Neuronal stem cell (in vitro differentiated cells): ENCODE results near the gene AFF4.
"Not testable (repeated sequence)": the region's sequence is repeated elsewhere in the genome, so short reads cannot be mapped to it uniquely, and the experiment has no call there.

Experiments used
- DNase-seq: peaks from one replicate; pipeline ENCODE4 v3.0.0-alpha.2; 2013; ENCODE audit warnings: low spot score
- H2AFZ ChIP-seq: one replicate; pipeline ENCODE4 v1.6.1; 2013; ENCODE audit warnings: mild to moderate bottlenecking, low read length, inconsistent platforms
- H2AK5ac ChIP-seq: 2 replicates; pipeline ENCODE4 v1.6.1; 2013; ENCODE audit warnings: low read depth, mild to moderate bottlenecking, inconsistent platforms, low read length, moderate library complexity, mixed read lengths
- H2BK120ac ChIP-seq: 2 replicates; pipeline ENCODE4 v1.6.1; 2013; ENCODE audit warnings: low read depth, mild to moderate bottlenecking, inconsistent platforms, low read length, moderate library complexity, mixed read lengths
- H2BK12ac ChIP-seq: one replicate; pipeline ENCODE4 v1.6.1; 2013; ENCODE audit warnings: low read length, inconsistent platforms
- H2BK15ac ChIP-seq: 2 replicates; pipeline ENCODE4 v1.6.1; 2013; ENCODE audit warnings: mild to moderate bottlenecking, low read length, inconsistent platforms, mixed read lengths
- H2BK5ac ChIP-seq: one replicate; pipeline ENCODE4 v1.6.1; 2013; ENCODE audit warnings: inconsistent platforms, mild to moderate bottlenecking, low read length, moderate library complexity
- H3K14ac ChIP-seq: one replicate; pipeline ENCODE4 v1.6.1; 2013; ENCODE audit warnings: low read length, inconsistent platforms
- H3K18ac ChIP-seq: 2 replicates; pipeline ENCODE4 v1.6.1; 2013; ENCODE audit warnings: low read length, inconsistent platforms
- H3K23ac ChIP-seq: 2 replicates; pipeline ENCODE4 v1.6.1; 2013; ENCODE audit warnings: low read depth, mild to moderate bottlenecking, mixed read lengths, low read length, inconsistent platforms; ENCODE audit not compliant: poor library complexity
- H3K27ac ChIP-seq: replicated peaks from 3 replicates; pipeline ENCODE4 v1.5.1; 2013; ENCODE audit warnings: low read length, inconsistent platforms
- H3K27me3 ChIP-seq, 3 experiments: 2 replicates each; pipeline ENCODE4 v1.6.1; 2013; ENCODE audit warnings: low read length in 3 of 3, mild to moderate bottlenecking in 2 of 3, inconsistent platforms in 1 of 3, low read depth in 1 of 3, mixed read lengths in 1 of 3, moderate library complexity in 1 of 3; ENCODE audit not compliant: control insufficient read depth in 3 of 3, insufficient read depth in 3 of 3
- H3K36me3 ChIP-seq, 2 donors: replicated peaks in 1 of 2; 2 replicates each; pipeline ENCODE4 v1.6.1; 2013; ENCODE audit warnings: low read length in 2 of 2; ENCODE audit not compliant: control insufficient read depth in 2 of 2, insufficient read depth in 2 of 2
- H3K4ac ChIP-seq: 2 replicates; pipeline ENCODE4 v1.6.1; 2013; ENCODE audit warnings: inconsistent platforms, mild to moderate bottlenecking, low read length, moderate library complexity
- H3K4me1 ChIP-seq, 2 donors: 1 replicate in 1 of 2; 2 replicates in 1 of 2; pipeline ENCODE4 v1.6.1; 2013; ENCODE audit warnings: low read length in 2 of 2, low read depth in 1 of 2; ENCODE audit not compliant: control insufficient read depth in 2 of 2, insufficient read depth in 1 of 2
- H3K4me2 ChIP-seq: one replicate; pipeline ENCODE4 v1.6.1; 2013; ENCODE audit warnings: mild to moderate bottlenecking, low read length, inconsistent platforms; ENCODE audit not compliant: insufficient read depth, poor library complexity, severe bottlenecking
- H3K4me3 ChIP-seq, 2 donors: 2 replicates each; pipeline ENCODE4 v1.5.1; 2013; ENCODE audit warnings: low read length in 2 of 2, mild to moderate bottlenecking in 2 of 2, inconsistent platforms in 1 of 2, moderate library complexity in 1 of 2
- H3K79me1 ChIP-seq: one replicate; pipeline ENCODE4 v1.6.1; 2013; ENCODE audit warnings: low read depth, mild to moderate bottlenecking, inconsistent platforms, low read length, moderate library complexity
- H3K9ac ChIP-seq: one replicate; pipeline ENCODE4 v1.6.1; 2013; ENCODE audit warnings: mild to moderate bottlenecking, low read depth, low read length, inconsistent platforms; ENCODE audit not compliant: poor library complexity
- H3K9me3 ChIP-seq, 2 donors: replicated peaks in 1 of 2; 2 replicates each; pipeline versions ENCODE3 to v1.6.1; 2013; ENCODE audit warnings: low read length in 2 of 2, mild to moderate bottlenecking in 2 of 2, inconsistent platforms in 1 of 2, low read depth in 1 of 2, mixed read lengths in 1 of 2, moderate library complexity in 1 of 2; ENCODE audit not compliant: control insufficient read depth in 2 of 2, insufficient read depth in 1 of 2
- H4K8ac ChIP-seq: one replicate; pipeline ENCODE4 v1.6.1; 2013; ENCODE audit warnings: low read depth, mild to moderate bottlenecking, inconsistent platforms, low read length, moderate library complexity
- H4K91ac ChIP-seq: one replicate; pipeline ENCODE4 v1.6.1; 2013; ENCODE audit warnings: low read length, low read depth, mild to moderate bottlenecking, inconsistent platforms; ENCODE audit not compliant: poor library complexity
- WGBS, 2 donors: extraction: QIAGEN DNeasy Blood & Tissue Kit; methylation state at CpG; one replicate each; pipeline ENCODE4 v1.1.7; 2013; ENCODE audit warnings: missing lambda C conversion rate in 2 of 2, mixed read lengths in 1 of 2; ENCODE audit not compliant: insufficient read length in 2 of 2, insufficient replicate concordance in 1 of 2; ENCODE audit errors: extremely low coverage in 2 of 2; 5-methylcytosine and 5-hydroxymethylcytosine counted together

AFF4 gene

GRCh38 chr5:132998556-132998955, 35.1 kb upstream of the AFF4 start:
- Histone ChIP-seq H3K9ac (no peak overlapping the region), H2BK15ac (no peak overlapping the region), H3K79me1 (no peaks in the 10 kb centered on the region), H2BK5ac (no peak overlapping the region), H2BK12ac (no peak overlapping the region), H3K4me3 (no peak overlapping the region), H3K4me2 (no peak overlapping the region), H3K23ac (no peak overlapping the region), H3K14ac (no peak overlapping the region), H2AFZ (no peak overlapping the region), H4K91ac (no peak overlapping the region), H2AK5ac (no peak overlapping the region), H3K36me3 (peaks cover 4 to 47% of the 10 kb centered on the region in 2 donors), H3K4ac (no peak overlapping the region), H2BK120ac (no peak overlapping the region), H3K9me3 (no peaks in the 10 kb centered on the region), H3K4me1 (no peaks in the 10 kb centered on the region), H3K27me3 (no peaks in the 10 kb centered on the region), H4K8ac (no peak overlapping the region), H3K27ac (no peak overlapping the region), H3K18ac (no peak overlapping the region)
- DNase-seq: no peak
- WGBS, 2 donors: no CpG with 5 or more reads among the region's 2 CpGs

DNA sequence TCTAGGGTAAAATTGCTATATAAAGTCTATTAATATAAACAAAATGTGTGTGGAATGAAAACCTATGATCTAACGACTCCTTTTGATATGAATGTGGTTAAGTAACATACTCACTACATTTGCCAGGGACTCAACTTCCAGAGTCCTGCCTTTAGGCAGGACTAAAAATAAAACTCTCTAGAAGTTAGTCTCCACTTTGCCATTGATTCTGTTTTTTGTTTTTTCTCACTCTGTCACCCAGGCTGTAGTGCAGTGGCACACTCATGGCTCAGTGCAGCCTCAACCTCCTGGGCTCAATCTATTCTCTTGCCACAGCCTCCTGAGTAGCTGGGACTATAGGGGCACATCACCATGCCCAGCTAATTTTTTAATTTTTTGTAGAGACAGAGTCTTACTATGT, 32.9 kb upstream of the AFF4 start:
- H2BK12ac ChIP-seq: no peak overlapping the region
- peaks cover 2 to 29% of the 10 kb centered on the region in 2 donors for H3K36me3 ChIP-seq
- H3K18ac ChIP-seq: no peak overlapping the region
- H3K4me1 ChIP-seq: no peaks in the 10 kb centered on the region
- H2BK15ac ChIP-seq: no peak overlapping the region
- no peak overlapping the region for H2BK5ac ChIP-seq
- H2AK5ac ChIP-seq: no peak overlapping the region
- WGBS, 2 donors: no CpG with 5 or more reads among the region's 1 CpG
- no peak overlapping the region for H3K27ac ChIP-seq
- DNase-seq: no peak
- no peak overlapping the region for H2AFZ ChIP-seq
- no peak overlapping the region for H3K23ac ChIP-seq
- no peak overlapping the region for H3K14ac ChIP-seq
- H3K4me3 ChIP-seq: no peak overlapping the region
- H2BK120ac ChIP-seq: no peak overlapping the region
- H4K8ac ChIP-seq: no peak overlapping the region
- no peak overlapping the region for H3K4me2 ChIP-seq
- no peaks in the 10 kb centered on the region for H3K27me3 ChIP-seq
- H3K9me3 ChIP-seq: no peaks in the 10 kb centered on the region
- H3K79me1 ChIP-seq: no peaks in the 10 kb centered on the region
- no peak overlapping the region for H3K4ac ChIP-seq
- H4K91ac ChIP-seq: no peak overlapping the region
- no peak overlapping the region for H3K9ac ChIP-seq

- Histone ChIP-seq H3K9me3 (no peaks in the 10 kb centered on the region), H3K27me3 (no peaks in the 10 kb centered on the region), H3K18ac (no peak overlapping the region), H3K9ac (no peak overlapping the region), H3K27ac (no peak overlapping the region), H3K23ac (no peak overlapping the region), H3K79me1 (no peaks in the 10 kb centered on the region), H3K36me3 (no peaks in the 10 kb centered on the region), H3K14ac (no peak overlapping the region), H2AK5ac (no peak overlapping the region), H3K4me1 (no peaks in the 10 kb centered on the region), H2BK15ac (no peak overlapping the region), H2BK5ac (no peak overlapping the region), H3K4ac (no peak overlapping the region), H3K4me3 (no peak overlapping the region), H2BK12ac (no peak overlapping the region), H4K91ac (no peak overlapping the region), H2BK120ac (no peak overlapping the region), H3K4me2 (no peak overlapping the region), H2AFZ (no peak overlapping the region), H4K8ac (no peak overlapping the region)
- no peak for DNase-seq
- no CpG with 5 or more reads among the region's 28 CpGs for WGBS, 2 donors
These were observed 24.3 kb upstream of the AFF4 start for GRCh38 chr5:132987531-132988408.

GRCh38 chr5:132982971-132983370, 19.5 kb upstream of the AFF4 start:
- H3K9me3 ChIP-seq, H3K27ac ChIP-seq, H3K4me3 ChIP-seq, H2BK120ac ChIP-seq, H3K18ac ChIP-seq, H3K79me1 ChIP-seq, H3K27me3 ChIP-seq, H4K8ac ChIP-seq, H2BK12ac ChIP-seq, H3K36me3 ChIP-seq, H3K23ac ChIP-seq, H3K4ac ChIP-seq, H2BK15ac ChIP-seq, H3K4me1 ChIP-seq, H3K9ac ChIP-seq, H3K4me2 ChIP-seq, DNase-seq, H2AFZ ChIP-seq, H2AK5ac ChIP-seq, H3K14ac ChIP-seq, H4K91ac ChIP-seq, H2BK5ac ChIP-seq: not testable (repeated sequence)
- no CpG with 5 or more reads among the region's 30 CpGs for WGBS, 2 donors
